SU-DHL-6 (cell line): ENCODE data around the gene MYOG.

Experiments
- CTCF ChIP-seq: fragments of 200-600 bp; sonication (generic); IDR thresholded peaks from one replicate; pipeline ENCODE4 v1.5.1; 2017; ENCODE audit warnings: antibody characterized with exemption, mild to moderate bottlenecking, low read length, moderate library complexity; ENCODE audit not compliant: insufficient read depth, poor library complexity, severe bottlenecking
- EZH2phosphoT487 ChIP-seq: fragments of 200-600 bp; sonication (generic), shearing (Covaris generic); conservative IDR thresholded peaks from 2 replicates; pipeline ENCODE4 v1.6.1; 2018; ENCODE audit warnings: mild to moderate bottlenecking, antibody characterized with exemption, low read length, moderate library complexity, mixed read lengths

DNA sequence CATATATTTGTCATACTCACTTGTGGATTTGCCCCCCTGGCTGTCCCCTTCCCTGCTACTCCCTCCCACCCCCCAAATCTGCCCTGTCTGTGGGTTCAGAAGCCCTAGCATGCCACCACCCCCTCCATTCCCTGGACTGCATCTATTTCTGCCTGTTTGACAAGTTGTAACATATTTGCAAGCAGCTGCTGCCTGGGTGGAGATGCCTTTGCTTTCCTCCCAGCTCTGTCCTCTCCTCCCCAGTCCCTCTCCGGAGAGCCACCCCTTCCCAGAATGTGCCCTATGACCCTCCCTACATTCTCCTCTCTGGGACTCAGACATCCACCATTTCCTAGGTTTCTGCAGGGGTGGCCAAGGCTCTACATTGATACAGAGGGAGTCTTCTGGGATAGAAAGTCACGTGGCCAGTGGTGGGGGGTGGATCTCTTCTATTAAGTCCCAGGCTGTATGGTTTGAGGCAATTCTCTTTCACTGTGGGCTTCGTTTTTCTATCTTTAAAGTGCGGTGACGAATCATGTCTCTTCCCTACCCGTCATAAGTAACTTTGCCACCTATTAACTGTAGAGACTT, 6.0 kb upstream of the MYOG start:
- TF ChIP-seq CTCF (no peak), EZH2phosphoT487 (no peak)
